Activated CD4-positive, alpha-beta T cell treated with anti-CD3 and anti-CD28 coated beads, Interleukin-2, amount 10 ng/mL, durations not matched to agents 7 days and 5 days (primary cell): ENCODE data around the gene PLEKHJ1. TPM values are rescaled to one million over a fixed set of nuclear protein-coding genes. Genes with fewer than 3 reads are reported as not detected.
A peak's percentile ranks its signal among the peaks of the same experiment; 100 is the strongest.

ENCODE experiments used
- CTCF ChIA-PET: fragments of 350-600 bp; sonication (Branson Sonifier 250); formaldehyde crosslinking; loops from one replicate; lab custom pipeline; 2021; ENCODE audit warnings: antibody characterized with exemption; lab: Charles Lee
- POLR2A ChIA-PET: fragments of 350-600 bp; sonication (Branson Sonifier 250); formaldehyde crosslinking; loops from one replicate; lab custom pipeline; 2021; ENCODE audit warnings: antibody characterized with exemption; lab: Charles Lee
- DNase-seq: peaks from one replicate; pipeline ENCODE4 v3.0.0-alpha.2; 2020
- H3K27ac Mint-ChIP-seq: one replicate; pipeline ENCODE4 v1.8.0; 2021; ENCODE audit warnings: mild to moderate bottlenecking, moderate library complexity, mixed read lengths
- H3K27me3 Mint-ChIP-seq: one replicate; pipeline ENCODE4 v1.8.0; 2021; ENCODE audit warnings: mixed read lengths
- H3K36me3 Mint-ChIP-seq: one replicate; pipeline ENCODE4 v1.8.0; 2021; ENCODE audit warnings: low read depth, mixed read lengths
- H3K4me1 Mint-ChIP-seq: one replicate; pipeline ENCODE4 v1.8.0; 2021; ENCODE audit warnings: mixed read lengths
- H3K4me3 Mint-ChIP-seq: one replicate; pipeline ENCODE4 v1.8.0; 2021; ENCODE audit warnings: mild to moderate bottlenecking, moderate library complexity, mixed read lengths
- H3K9me3 Mint-ChIP-seq: one replicate; pipeline ENCODE4 v1.8.0; 2021; ENCODE audit warnings: mixed read lengths
- total RNA-seq, 2 experiments: library from RNA; stranded (reverse); gene quantifications; one replicate each; pipeline ENCODE4 v1.2.3, GENCODE V29; 2021

PLEKHJ1 gene
- total RNA-seq, 2 experiments from 2014 or later, result 56.2 to 71.9 TPM

GRCh38 chr19:2227415-2228156 lies 8.5 kb downstream of the PLEKHJ1 start:
- Mint-ChIP-seq H3K36me3 (peaks cover 25% of the 10 kb centered on the region), H3K4me1 (peaks cover 6% of the 10 kb centered on the region), H3K9me3 (no peaks in the 10 kb centered on the region), H3K27ac (no peak overlapping the region), H3K4me3 (no peak overlapping the region), H3K27me3 (no peaks in the 10 kb centered on the region)
- DNase-seq, result no peak
- ChIA-PET POLR2A (no interaction called here), CTCF (interaction anchor here (1.2 kb wide), 1 partner anchor 12 kb away, joined by 3 read pairs; no protein-coding TSS in a partner anchor)

- H3K36me3 Mint-ChIP-seq, result peaks cover 23% of the 10 kb centered on the region
- H3K4me3 Mint-ChIP-seq, result no peak overlapping the region
- no peak for DNase-seq
- peaks cover 6% of the 10 kb centered on the region for H3K4me1 Mint-ChIP-seq
- H3K27ac Mint-ChIP-seq, result no peak overlapping the region
- H3K27me3 Mint-ChIP-seq, result no peaks in the 10 kb centered on the region
- ChIA-PET POLR2A (no interaction called here), CTCF (interaction anchor here (1.1 kb wide), 1 partner anchor 9 kb away, joined by 3 read pairs; the partner anchor contains the start of gene PLEKHJ1)
- no peaks in the 10 kb centered on the region for H3K9me3 Mint-ChIP-seq
These were observed 9.2 kb downstream of the PLEKHJ1 start for GRCh38 chr19:2226840-2227360.

- CTCF ChIA-PET, result interaction anchor here (1.1 kb wide), 1 partner anchor 10 kb away, joined by 3 read pairs; the partner anchor contains the start of gene PLEKHJ1
- Mint-ChIP-seq H3K9me3 (no peaks in the 10 kb centered on the region), H3K27ac (no peak overlapping the region), H3K36me3 (peaks cover 23% of the 10 kb centered on the region), H3K4me3 (no peak overlapping the region), H3K4me1 (peaks cover 6% of the 10 kb centered on the region), H3K27me3 (no peaks in the 10 kb centered on the region)
- no peak for DNase-seq
- POLR2A ChIA-PET, result no interaction called here
These were observed 9.9 kb downstream of the PLEKHJ1 start for GRCh38 chr19:2226051-2226839.

GRCh38 chr19:2225415-2226050 lies 10.6 kb downstream of the PLEKHJ1 start:
- DNase-seq, result no peak
- POLR2A ChIA-PET, result no interaction called here
- CTCF ChIA-PET, result no interaction called here
- Mint-ChIP-seq H3K9me3 (no peaks in the 10 kb centered on the region), H3K4me3 (no peak overlapping the region), H3K4me1 (peaks cover 6% of the 10 kb centered on the region), H3K27ac (no peak overlapping the region), H3K36me3 (peaks cover 23% of the 10 kb centered on the region), H3K27me3 (no peaks in the 10 kb centered on the region)

GRCh38 chr19:2224754-2225349 lies 11.3 kb downstream of the PLEKHJ1 start:
- Mint-ChIP-seq H3K27me3 (no peaks in the 10 kb centered on the region), H3K4me1 (peaks cover 6% of the 10 kb centered on the region), H3K4me3 (no peak overlapping the region), H3K27ac (no peak overlapping the region), H3K9me3 (no peaks in the 10 kb centered on the region), H3K36me3 (peaks cover 23% of the 10 kb centered on the region)
- POLR2A ChIA-PET, result no interaction called here
- CTCF ChIA-PET, result no interaction called here
- no peak for DNase-seq

GRCh38 chr19:2223959-2224358 lies 12.2 kb downstream of the PLEKHJ1 start:
- Mint-ChIP-seq H3K4me3 (no peak overlapping the region), H3K27me3 (no peaks in the 10 kb centered on the region), H3K27ac (no peak overlapping the region), H3K4me1 (peaks cover 6% of the 10 kb centered on the region), H3K36me3 (peaks cover 21% of the 10 kb centered on the region), H3K9me3 (no peaks in the 10 kb centered on the region)
- DNase-seq, result no peak
- POLR2A ChIA-PET, result no interaction called here
- CTCF ChIA-PET, result no interaction called here

GRCh38 chr19:2223391-2223790 lies 12.7 kb downstream of the PLEKHJ1 start:
- Mint-ChIP-seq H3K9me3 (no peaks in the 10 kb centered on the region), H3K27me3 (no peaks in the 10 kb centered on the region), H3K4me1 (peaks cover 6% of the 10 kb centered on the region), H3K4me3 (no peak overlapping the region), H3K36me3 (peaks cover 18% of the 10 kb centered on the region), H3K27ac (no peak overlapping the region)
- CTCF ChIA-PET, result interaction anchor here (0.6 kb wide), 1 partner anchor 235 kb away, joined by 3 read pairs; no protein-coding TSS in a partner anchor
- POLR2A ChIA-PET, result no interaction called here
- no peak for DNase-seq

GRCh38 chr19:2221918-2222317 lies 14.2 kb downstream of the PLEKHJ1 start:
- ChIA-PET CTCF (no interaction called here), POLR2A (no interaction called here)
- no peaks in the 10 kb centered on the region for H3K9me3 Mint-ChIP-seq
- H3K4me3 Mint-ChIP-seq, result no peak overlapping the region
- no peak overlapping the region for H3K27ac Mint-ChIP-seq
- DNase-seq, result no peak
- no peaks in the 10 kb centered on the region for H3K27me3 Mint-ChIP-seq
- peaks cover 23% of the 10 kb centered on the region for H3K36me3 Mint-ChIP-seq
- peaks cover 6% of the 10 kb centered on the region for H3K4me1 Mint-ChIP-seq

GRCh38 chr19:2221250-2221831 lies 14.8 kb downstream of the PLEKHJ1 start:
- Mint-ChIP-seq H3K27me3 (no peaks in the 10 kb centered on the region), H3K4me1 (peaks cover 6% of the 10 kb centered on the region), H3K9me3 (no peaks in the 10 kb centered on the region), H3K27ac (peak overlapping the region; percentile 9), H3K36me3 (peaks cover 23% of the 10 kb centered on the region), H3K4me3 (no peak overlapping the region)
- POLR2A ChIA-PET, result no interaction called here
- DNase-seq, result no peak
- CTCF ChIA-PET, result no interaction called here

GRCh38 chr19:2219726-2220125 lies 16.4 kb downstream of the PLEKHJ1 start:
- Mint-ChIP-seq H3K4me1 (peaks cover 15% of the 10 kb centered on the region), H3K36me3 (peaks cover 20% of the 10 kb centered on the region), H3K9me3 (no peaks in the 10 kb centered on the region), H3K4me3 (no peak overlapping the region), H3K27ac (no peak overlapping the region), H3K27me3 (no peaks in the 10 kb centered on the region)
- CTCF ChIA-PET, result no interaction called here
- DNase-seq, result no peak
- POLR2A ChIA-PET, result no interaction called here

- Mint-ChIP-seq H3K36me3 (peaks cover 16% of the 10 kb centered on the region), H3K9me3 (no peaks in the 10 kb centered on the region), H3K4me3 (no peak overlapping the region), H3K4me1 (peaks cover 12% of the 10 kb centered on the region), H3K27me3 (no peaks in the 10 kb centered on the region), H3K27ac (no peak overlapping the region)
- ChIA-PET CTCF (interaction anchor here (1.1 kb wide), 1 partner anchor 10 kb away, joined by 3 read pairs; no protein-coding TSS in a partner anchor), POLR2A (no interaction called here)
- DNase-seq, result no peak
These were observed 18.5 kb downstream of the PLEKHJ1 start for GRCh38 chr19:2217591-2217990.
